Measurements from ENCODE around the gene SIRPG. TPM values are rescaled to one million over a fixed set of nuclear protein-coding genes. Genes with fewer than 3 reads are reported as not detected.

SIRPG gene
- total and polyA plus RNA-seq, 10 of the 15 experiments (the other 5 are each of a cell fraction or from before 2014, with no cell fraction given), result 1.1 to 13.0 (median 4.1) TPM

GRCh38 chr20:1667502-1668085 is 10.0 kb upstream of the SIRPG start:
- ChIA-PET CTCF (interaction anchor here (1.0 kb wide), 1 partner anchor 53 kb away, joined by 3 read pairs; no protein-coding TSS in a partner anchor), POLR2A (interaction anchor here (1.3 kb wide), 1 partner anchor 134 kb away, joined by 4 read pairs; no protein-coding TSS in a partner anchor), SMC1A (ENCODE audit: uncharacterized antibody, unreplicated experiment) (interaction anchor here (1.0 to 4.8 kb wide), 6 partner anchors 9 to 111 kb away, joined by 3 to 24 read pairs (median 4); no protein-coding TSS in a partner anchor), RAD21 (ENCODE audit: unreplicated experiment) (interaction anchor here (1.0 to 1.1 kb wide), 2 partner anchors 54 to 66 kb away, joined by 3 to 6 read pairs; no protein-coding TSS in a partner anchor)
- FAIRE-seq, result no peak
- H3K36me3 ChIP-seq (ENCODE audit: control insufficient read depth in 2 of 2, insufficient read depth in 2 of 2, low read length in 1 of 2), result no peaks in the 10 kb centered on the region
- H3K4me2 ChIP-seq (ENCODE audit: control insufficient read depth, insufficient read depth), result no peak overlapping the region
- in situ Hi-C loops (cut with MboI) (no loop called here), intact Hi-C loops (cut with micrococcal nuclease; ENCODE audit: unreplicated experiment) (loop anchor here (2.0 kb wide), 1 partner anchor 55 kb away; no protein-coding TSS in a partner anchor)
- H4K20me1 ChIP-seq (ENCODE audit: control insufficient read depth, insufficient read depth), result no peaks in the 10 kb centered on the region
- peaks cover 16% of the 10 kb centered on the region for H3K4me1 ChIP-seq (ENCODE audit: control insufficient read depth, insufficient read depth, low read length)
- H3K79me2 ChIP-seq (ENCODE audit: control insufficient read depth, insufficient read depth, low read length), result no peaks in the 10 kb centered on the region
- no peak overlapping the region for H3K27ac ChIP-seq (ENCODE audit: control insufficient read depth, insufficient read depth)
- no peaks in the 10 kb centered on the region for H3K9me3 ChIP-seq (replicated peaks; ENCODE audit: control insufficient read depth, insufficient read depth, low read length)
- DNase-seq (ENCODE audit: low read depth, low spot score), result no peak
- 31% methylated on average over 1 of the region's 1 CpG for WGBS (ENCODE audit: insufficient coverage, insufficient replicate concordance, low lambda C conversion rate, missing lambda C conversion rate)
- no TSS peak for BruUV-seq (replicated peaks)
- H3K27me3 ChIP-seq (replicated peaks in 1 of 2; ENCODE audit: control insufficient read depth in 2 of 2, insufficient read depth in 2 of 2, low read length in 1 of 2), result no peaks in the 10 kb centered on the region
- H2AFZ ChIP-seq (ENCODE audit: control insufficient read depth, low read depth, low read length), result no peak overlapping the region
- H3K4me3 ChIP-seq, result no peak overlapping the region
- no peak overlapping the region for H3K9ac ChIP-seq (ENCODE audit: control insufficient read depth, insufficient read depth, low read length)
- TF ChIP-seq POLR2AphosphoS2 (IDR thresholded peaks at IDR 0.05; ENCODE audit: low read depth, low read length), result no peak
- no peak for TF ChIP-seq CHD1 (IDR thresholded peaks at IDR 0.05; ENCODE audit: low read depth, low read length)
- ATAC-seq, result peak; percentile 25

- no peaks in the 10 kb centered on the region for H4K20me1 ChIP-seq (ENCODE audit: control insufficient read depth, insufficient read depth)
- no peaks in the 10 kb centered on the region for H3K9me3 ChIP-seq (replicated peaks; ENCODE audit: control insufficient read depth, insufficient read depth, low read length)
- H2AFZ ChIP-seq (ENCODE audit: control insufficient read depth, low read depth, low read length), result no peak overlapping the region
- WGBS (ENCODE audit: insufficient coverage, insufficient replicate concordance, low lambda C conversion rate, missing lambda C conversion rate), result 62% methylated on average over 5 of the region's 5 CpGs
- no peak for DNase-seq (ENCODE audit: low read depth, low spot score)
- ChIA-PET SMC1A (ENCODE audit: uncharacterized antibody, unreplicated experiment) (interaction anchor here (1.0 to 4.8 kb wide), 6 partner anchors 10 to 111 kb away, joined by 3 to 24 read pairs (median 4); no protein-coding TSS in a partner anchor), RAD21 (ENCODE audit: unreplicated experiment) (interaction anchor here (1.1 to 2.5 kb wide), 3 partner anchors 54 to 129 kb away, joined by 3 to 13 read pairs (median 4); no protein-coding TSS in a partner anchor), POLR2A (interaction anchor here (1.1 to 1.3 kb wide), 2 partner anchors 15 to 133 kb away, joined by 3 to 4 read pairs; no protein-coding TSS in a partner anchor), CTCF (interaction anchor here (1.0 kb wide), 1 partner anchor 54 kb away, joined by 3 read pairs; no protein-coding TSS in a partner anchor)
- no peak overlapping the region for H3K27ac ChIP-seq (ENCODE audit: control insufficient read depth, insufficient read depth)
- no peak overlapping the region for H3K4me3 ChIP-seq
- H3K36me3 ChIP-seq (ENCODE audit: control insufficient read depth in 2 of 2, insufficient read depth in 2 of 2, low read length in 1 of 2), result no peaks in the 10 kb centered on the region
- ATAC-seq, result peak; percentile 56
- H3K27me3 ChIP-seq (replicated peaks in 1 of 2; ENCODE audit: control insufficient read depth in 2 of 2, insufficient read depth in 2 of 2, low read length in 1 of 2), result no peaks in the 10 kb centered on the region
- TF ChIP-seq SPI1 (IDR thresholded peaks at IDR 0.05; ENCODE audit: borderline replicate concordance, insufficient read depth, low read depth, low read length) (no peak), RUNX3 (IDR thresholded peaks at IDR 0.05; ENCODE audit: low read length) (peak; percentile 73), ZBTB33 (IDR thresholded peaks at IDR 0.05) (0 out of 2 replicates have a peak, but pooled peaks have one; percentile 35), EGR1 (IDR thresholded peaks at IDR 0.05; ENCODE audit: borderline replicate concordance in 1 of 2, low read depth in 2 of 2, low read length in 2 of 2) (no peak)
- FAIRE-seq, result no peak
- intact Hi-C loops (cut with micrococcal nuclease; ENCODE audit: unreplicated experiment), result loop anchor here (2.0 kb wide), 1 partner anchor 56 kb away; no protein-coding TSS in a partner anchor
- H3K4me1 ChIP-seq (ENCODE audit: control insufficient read depth, insufficient read depth, low read length), result peaks cover 20% of the 10 kb centered on the region
- in situ Hi-C loops (cut with MboI), result no loop called here
- H3K4me2 ChIP-seq (ENCODE audit: control insufficient read depth, insufficient read depth), result no peak overlapping the region
- no peak overlapping the region for H3K9ac ChIP-seq (ENCODE audit: control insufficient read depth, insufficient read depth, low read length)
- H3K79me2 ChIP-seq (ENCODE audit: control insufficient read depth, insufficient read depth, low read length), result no peaks in the 10 kb centered on the region
- no TSS peak for BruUV-seq (replicated peaks)
Observed at GRCh38 chr20:1666802-1667201, 9.2 kb upstream of the SIRPG start.

Measured in GM12878 (cell line).